LNCaP clone FGC (cell line): Measurements from ENCODE around the gene TAF6L.

Experiments
- DNase-seq: peaks from one replicate; pipeline ENCODE4 v3.0.0-alpha.2; 2011; ENCODE audit warnings: low read depth
- H3K4me3 ChIP-seq: 2 replicates; pipeline ENCODE4 v1.5.1; 2011; ENCODE audit warnings: mild to moderate bottlenecking, low read depth, low read length, control low read depth
- TF ChIP-seq, protein P1 (sequence below): IDR thresholded peaks from 2 replicates; pipeline ENCODE4 v1.5.1; 2012; ENCODE audit warnings: mild to moderate bottlenecking; ENCODE audit not compliant: control insufficient read depth, insufficient read depth; ENCODE audit errors: extremely low read depth

TAF6L gene, protein sequence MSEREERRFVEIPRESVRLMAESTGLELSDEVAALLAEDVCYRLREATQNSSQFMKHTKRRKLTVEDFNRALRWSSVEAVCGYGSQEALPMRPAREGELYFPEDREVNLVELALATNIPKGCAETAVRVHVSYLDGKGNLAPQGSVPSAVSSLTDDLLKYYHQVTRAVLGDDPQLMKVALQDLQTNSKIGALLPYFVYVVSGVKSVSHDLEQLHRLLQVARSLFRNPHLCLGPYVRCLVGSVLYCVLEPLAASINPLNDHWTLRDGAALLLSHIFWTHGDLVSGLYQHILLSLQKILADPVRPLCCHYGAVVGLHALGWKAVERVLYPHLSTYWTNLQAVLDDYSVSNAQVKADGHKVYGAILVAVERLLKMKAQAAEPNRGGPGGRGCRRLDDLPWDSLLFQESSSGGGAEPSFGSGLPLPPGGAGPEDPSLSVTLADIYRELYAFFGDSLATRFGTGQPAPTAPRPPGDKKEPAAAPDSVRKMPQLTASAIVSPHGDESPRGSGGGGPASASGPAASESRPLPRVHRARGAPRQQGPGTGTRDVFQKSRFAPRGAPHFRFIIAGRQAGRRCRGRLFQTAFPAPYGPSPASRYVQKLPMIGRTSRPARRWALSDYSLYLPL

DNA sequence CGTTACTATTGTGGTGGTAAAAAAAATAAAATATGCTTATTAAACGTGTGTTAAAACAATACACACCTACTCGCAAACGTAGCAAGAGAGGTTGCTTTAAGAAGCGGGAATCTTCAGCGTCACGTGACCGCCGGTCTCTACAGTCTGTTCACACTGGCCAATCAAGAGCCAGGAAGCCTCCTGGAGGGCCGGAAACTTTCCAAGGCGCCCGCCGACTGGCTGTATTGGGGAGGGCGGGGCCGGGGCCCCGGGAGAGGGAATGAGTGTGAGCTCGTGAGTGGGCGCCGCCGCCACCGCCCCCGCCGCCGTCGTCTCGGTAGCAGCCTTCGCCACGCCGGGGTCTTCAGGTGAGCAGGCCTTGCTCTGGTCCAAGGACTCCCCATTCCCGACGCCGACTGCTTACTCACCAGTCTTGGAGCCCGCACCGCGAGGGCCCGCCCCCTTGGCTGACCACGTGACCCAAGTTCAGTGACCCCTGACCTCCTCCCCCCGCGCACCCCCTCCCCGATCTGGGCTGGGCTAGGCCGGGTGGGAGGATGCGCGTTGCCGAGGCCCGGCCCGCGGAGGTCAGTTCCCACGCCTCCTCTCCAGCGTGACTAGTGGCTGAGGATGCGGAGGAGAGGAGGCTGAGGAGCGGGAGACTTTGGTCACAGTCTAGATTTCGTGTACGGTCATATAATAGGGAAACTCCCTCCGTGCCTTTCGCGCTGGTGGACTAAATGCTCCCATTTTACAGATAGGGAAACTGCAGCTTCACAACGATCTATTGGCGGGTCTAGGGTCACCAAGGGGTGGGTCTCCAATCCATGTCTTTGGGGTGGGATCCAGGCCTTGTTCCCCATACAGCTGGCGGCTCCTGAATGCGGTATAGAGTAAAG is at the start of gene TAF6L:
Gene TAF6L, plus strand, starts transcription at position 253 of the 878 bp plus-strand sequence. CDS start 4,388 bp downstream, outside the sequence.
- TF ChIP-seq, protein P1, sequence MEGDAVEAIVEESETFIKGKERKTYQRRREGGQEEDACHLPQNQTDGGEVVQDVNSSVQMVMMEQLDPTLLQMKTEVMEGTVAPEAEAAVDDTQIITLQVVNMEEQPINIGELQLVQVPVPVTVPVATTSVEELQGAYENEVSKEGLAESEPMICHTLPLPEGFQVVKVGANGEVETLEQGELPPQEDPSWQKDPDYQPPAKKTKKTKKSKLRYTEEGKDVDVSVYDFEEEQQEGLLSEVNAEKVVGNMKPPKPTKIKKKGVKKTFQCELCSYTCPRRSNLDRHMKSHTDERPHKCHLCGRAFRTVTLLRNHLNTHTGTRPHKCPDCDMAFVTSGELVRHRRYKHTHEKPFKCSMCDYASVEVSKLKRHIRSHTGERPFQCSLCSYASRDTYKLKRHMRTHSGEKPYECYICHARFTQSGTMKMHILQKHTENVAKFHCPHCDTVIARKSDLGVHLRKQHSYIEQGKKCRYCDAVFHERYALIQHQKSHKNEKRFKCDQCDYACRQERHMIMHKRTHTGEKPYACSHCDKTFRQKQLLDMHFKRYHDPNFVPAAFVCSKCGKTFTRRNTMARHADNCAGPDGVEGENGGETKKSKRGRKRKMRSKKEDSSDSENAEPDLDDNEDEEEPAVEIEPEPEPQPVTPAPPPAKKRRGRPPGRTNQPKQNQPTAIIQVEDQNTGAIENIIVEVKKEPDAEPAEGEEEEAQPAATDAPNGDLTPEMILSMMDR = no peak
- peak; percentile 94 for DNase-seq
- peak within 1 kb of the TSS; percentile 75 for H3K4me3 ChIP-seq

DNA sequence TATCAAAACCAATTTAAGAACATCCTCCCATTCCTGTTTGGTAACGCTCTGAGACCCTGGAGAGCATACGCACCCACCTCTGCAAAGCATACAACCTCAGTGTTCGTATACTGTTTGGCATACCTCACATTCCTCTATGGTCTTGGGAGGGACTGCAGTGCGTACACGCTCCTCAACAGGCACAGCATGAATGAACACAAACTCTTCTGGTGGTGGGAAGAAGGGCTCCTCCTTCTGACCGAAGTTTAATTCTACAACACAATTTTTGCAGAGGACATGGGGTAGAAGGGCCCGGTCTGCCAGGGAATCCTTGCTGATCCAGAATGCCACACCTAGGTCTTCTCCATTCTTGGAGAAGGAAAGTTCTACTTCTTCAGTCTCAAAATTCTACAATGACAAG is 49.2 kb upstream of the TAF6L start:
- DNase-seq = no peak
- no peak overlapping the region for H3K4me3 ChIP-seq
- TF ChIP-seq, protein P1 = 0 out of 2 replicates have a peak, but pooled peaks have one; percentile 8

GRCh38 chr11:62724171-62724570 is 47.0 kb upstream of the TAF6L start:
- TF ChIP-seq, protein P1 = no peak
- H3K4me3 ChIP-seq = no peak overlapping the region
- DNase-seq = no peak

- DNase-seq = no peak
- TF ChIP-seq, protein P1 = no peak
- peak overlapping the region; percentile 78 for H3K4me3 ChIP-seq
These were observed 45.5 kb upstream of the TAF6L start for GRCh38 chr11:62725646-62726045.

GRCh38 chr11:62726156-62726914 is 44.9 kb upstream of the TAF6L start:
- H3K4me3 ChIP-seq = peak overlapping the region; percentile 78
- TF ChIP-seq, protein P1 = no peak
- DNase-seq = no peak

DNA sequence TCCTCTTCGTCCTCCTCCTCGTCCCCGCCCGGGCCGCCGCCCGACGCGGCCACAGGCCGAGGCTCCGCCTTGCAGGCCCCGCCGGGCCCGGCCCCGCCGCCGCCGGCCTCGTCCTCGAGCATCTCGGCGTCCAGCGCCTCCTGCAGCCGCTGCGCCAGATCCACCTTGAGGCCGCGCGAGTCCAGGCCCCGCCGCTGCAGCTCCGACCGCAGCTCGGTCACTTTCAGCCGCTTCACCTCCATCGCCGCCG is 44.4 kb upstream of the TAF6L start:
- TF ChIP-seq, protein P1 = no peak
- DNase-seq = no peak
- H3K4me3 ChIP-seq = peak overlapping the region; percentile 78
